Skeletal muscle satellite cell (primary cell): ENCODE measurements around the gene GMNN.

Experiments used
- H3K27me3 ChIP-seq: 2 replicates; pipeline ENCODE4 v1.7.0; 2013; ENCODE audit warnings: low read length; ENCODE audit not compliant: control insufficient read depth, insufficient read depth
- H3K36me3 ChIP-seq: 2 replicates; pipeline ENCODE4 v1.7.0; 2013; ENCODE audit warnings: mild to moderate bottlenecking, control low read depth, low read length; ENCODE audit not compliant: insufficient read depth
- H3K4me1 ChIP-seq: 2 replicates; pipeline ENCODE4 v1.7.0; 2013; ENCODE audit warnings: low read length; ENCODE audit not compliant: control insufficient read depth, insufficient read depth
- H3K4me2 ChIP-seq: 2 replicates; pipeline ENCODE4 v1.7.0; 2013; ENCODE audit warnings: mild to moderate bottlenecking, low read length
- H3K4me3 ChIP-seq: 2 replicates; pipeline ENCODE4 v1.7.0; 2013; ENCODE audit warnings: low read length
- H3K9ac ChIP-seq: 2 replicates; pipeline ENCODE4 v1.7.0; 2013; ENCODE audit warnings: mild to moderate bottlenecking, low read depth, low read length, moderate library complexity
- H3K9me3 ChIP-seq: replicated peaks from 2 replicates; pipeline ENCODE4 v1.7.0; 2013; ENCODE audit warnings: mild to moderate bottlenecking, control low read depth, low read length

Gene GMNN

DNA sequence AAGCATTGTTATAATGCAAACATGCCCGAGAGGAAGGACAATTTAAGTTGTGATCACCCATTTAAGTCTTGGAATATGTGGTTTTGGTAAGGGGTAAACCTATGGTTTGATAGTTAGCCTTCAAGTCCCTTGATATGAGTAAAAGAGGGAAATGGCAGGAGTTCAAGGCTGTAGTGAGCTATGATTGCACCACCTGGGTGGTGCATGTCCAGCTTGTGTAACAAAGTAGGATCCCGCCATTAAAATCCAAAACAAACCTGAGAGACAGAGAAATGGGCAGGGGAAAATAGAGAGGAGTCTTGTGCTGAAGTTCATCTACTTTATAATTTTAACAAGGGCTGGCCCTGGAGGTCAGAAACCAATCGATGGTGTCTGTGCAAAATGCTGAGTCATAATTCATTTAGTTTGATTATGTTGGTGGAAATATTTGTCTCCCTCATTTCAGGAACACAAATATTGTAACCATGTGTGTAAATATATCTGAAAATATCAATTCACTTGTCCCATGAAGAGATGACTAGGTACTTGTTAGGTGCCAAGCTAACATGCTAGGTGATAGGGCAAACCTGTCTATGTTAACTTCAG is 47.2 kb downstream of the GMNN start:
- Histone ChIP-seq H3K36me3 (no peaks in the 10 kb centered on the region), H3K9ac (no peak overlapping the region), H3K9me3 (no peaks in the 10 kb centered on the region), H3K4me1 (peaks cover 3% of the 10 kb centered on the region), H3K27me3 (no peaks in the 10 kb centered on the region), H3K4me3 (no peak overlapping the region), H3K4me2 (no peak overlapping the region)

DNA sequence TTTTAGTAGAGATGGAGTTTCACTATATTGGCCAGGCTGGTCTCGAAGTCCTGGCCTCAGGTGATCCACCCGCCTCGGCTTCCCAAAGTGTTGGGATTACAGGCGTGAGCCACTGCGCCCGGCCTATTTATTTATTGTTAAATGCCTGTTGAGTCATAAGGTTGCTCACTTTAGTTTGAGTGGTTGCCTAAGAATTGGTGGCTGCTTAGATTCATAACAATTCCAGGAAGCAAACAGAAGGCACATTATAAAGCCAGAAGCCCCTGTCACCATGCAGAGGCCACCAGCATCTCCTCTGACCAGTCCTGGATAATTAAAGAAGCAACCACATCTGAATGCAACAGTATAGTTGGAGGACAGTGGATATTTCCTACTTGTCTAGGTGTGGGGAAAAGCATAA is 48.0 kb downstream of the GMNN start:
- Histone ChIP-seq H3K36me3 (no peaks in the 10 kb centered on the region), H3K4me3 (no peak overlapping the region), H3K4me1 (peaks cover 3% of the 10 kb centered on the region), H3K9me3 (no peaks in the 10 kb centered on the region), H3K27me3 (no peaks in the 10 kb centered on the region), H3K9ac (no peak overlapping the region), H3K4me2 (no peak overlapping the region)

DNA sequence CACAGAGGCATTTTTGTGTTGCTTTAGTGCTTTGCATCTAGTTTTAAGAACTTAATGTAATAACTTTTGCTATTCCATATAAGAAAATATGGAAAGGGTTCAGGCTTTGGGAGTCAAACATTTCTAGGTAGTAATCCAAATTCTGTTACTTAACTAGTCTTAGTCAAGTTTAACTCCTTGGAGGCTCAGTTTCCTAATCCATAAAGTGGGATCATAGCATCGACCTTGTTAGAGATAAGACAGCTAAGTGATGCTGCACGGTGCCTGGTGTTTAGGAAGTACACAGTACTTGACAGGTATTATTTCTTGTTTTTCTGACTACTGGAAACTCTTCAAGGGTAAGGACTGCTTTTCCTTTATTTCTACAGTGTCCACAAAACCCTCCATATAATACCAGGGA is 48.4 kb downstream of the GMNN start:
- no peaks in the 10 kb centered on the region for H3K27me3 ChIP-seq
- no peaks in the 10 kb centered on the region for H3K36me3 ChIP-seq
- H3K4me1 ChIP-seq = peaks cover 3% of the 10 kb centered on the region
- no peak overlapping the region for H3K9ac ChIP-seq
- H3K4me3 ChIP-seq = no peak overlapping the region
- H3K4me2 ChIP-seq = no peak overlapping the region
- no peaks in the 10 kb centered on the region for H3K9me3 ChIP-seq

DNA sequence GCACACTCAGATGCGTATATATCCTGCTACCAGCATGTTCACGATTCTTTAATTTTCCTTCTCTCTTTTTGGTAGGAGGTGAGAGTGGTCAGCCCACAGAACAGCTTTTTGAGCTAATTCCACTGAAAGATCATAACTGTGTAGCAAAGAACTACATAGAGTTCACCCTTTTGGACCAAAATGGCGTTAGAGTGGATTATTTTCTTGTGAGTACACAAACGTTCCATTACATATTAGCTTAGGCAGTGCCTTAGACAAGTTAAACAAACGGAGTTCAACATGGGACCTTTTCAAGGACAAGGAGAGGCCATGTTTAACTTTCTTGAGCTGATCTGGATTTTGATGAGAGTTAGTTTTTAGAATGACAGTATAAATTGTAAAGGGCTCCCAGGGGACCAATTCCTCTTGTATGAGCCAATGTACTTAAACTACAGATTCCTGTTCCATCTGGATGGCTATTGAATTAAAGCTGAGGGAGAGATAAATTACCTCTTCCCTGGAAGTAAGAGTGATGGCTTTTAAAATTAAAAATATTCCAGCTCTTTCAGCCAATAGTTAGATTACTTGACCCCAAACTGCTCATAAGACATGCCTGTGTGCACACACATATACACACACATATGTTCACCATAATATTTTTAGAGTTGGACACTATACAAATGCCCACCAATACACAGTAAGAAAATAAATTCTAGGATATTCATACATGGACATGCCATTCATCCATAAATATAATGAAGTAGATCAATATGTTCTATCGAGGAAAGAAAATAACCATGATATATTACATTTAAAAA is 49.6 kb downstream of the GMNN start:
- Histone ChIP-seq H3K9me3 (no peaks in the 10 kb centered on the region), H3K36me3 (no peaks in the 10 kb centered on the region), H3K4me2 (no peak overlapping the region), H3K4me1 (peaks cover 3% of the 10 kb centered on the region), H3K4me3 (no peak overlapping the region), H3K27me3 (no peaks in the 10 kb centered on the region), H3K9ac (no peak overlapping the region)

DNA sequence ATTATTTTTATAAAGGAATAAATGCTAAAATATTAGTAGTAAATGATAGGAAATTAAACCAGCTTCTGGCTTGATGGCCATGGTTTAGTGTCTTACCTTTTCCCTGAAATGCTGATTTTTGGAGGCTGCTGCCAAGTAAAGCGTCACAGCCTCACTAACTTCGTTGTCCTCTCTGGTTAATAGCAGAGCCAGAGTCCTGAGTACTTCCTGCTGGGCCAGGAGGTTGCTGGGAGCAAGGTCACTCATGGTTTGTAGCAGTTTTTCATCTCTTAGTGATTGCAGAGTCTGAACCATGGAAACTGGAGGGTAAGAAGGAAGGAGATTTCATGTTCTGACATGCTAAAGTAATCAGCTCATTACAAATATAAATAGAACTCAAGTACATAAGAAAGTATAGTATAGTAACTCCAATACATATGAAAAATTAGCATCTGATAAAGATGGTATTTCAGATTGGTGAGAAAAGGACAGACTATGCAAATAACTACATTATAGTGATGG is 50.4 kb downstream of the GMNN start:
- no peak overlapping the region for H3K4me3 ChIP-seq
- H3K9ac ChIP-seq = no peak overlapping the region
- no peaks in the 10 kb centered on the region for H3K9me3 ChIP-seq
- peaks cover 3% of the 10 kb centered on the region for H3K4me1 ChIP-seq
- no peaks in the 10 kb centered on the region for H3K27me3 ChIP-seq
- no peak overlapping the region for H3K4me2 ChIP-seq
- no peaks in the 10 kb centered on the region for H3K36me3 ChIP-seq

DNA sequence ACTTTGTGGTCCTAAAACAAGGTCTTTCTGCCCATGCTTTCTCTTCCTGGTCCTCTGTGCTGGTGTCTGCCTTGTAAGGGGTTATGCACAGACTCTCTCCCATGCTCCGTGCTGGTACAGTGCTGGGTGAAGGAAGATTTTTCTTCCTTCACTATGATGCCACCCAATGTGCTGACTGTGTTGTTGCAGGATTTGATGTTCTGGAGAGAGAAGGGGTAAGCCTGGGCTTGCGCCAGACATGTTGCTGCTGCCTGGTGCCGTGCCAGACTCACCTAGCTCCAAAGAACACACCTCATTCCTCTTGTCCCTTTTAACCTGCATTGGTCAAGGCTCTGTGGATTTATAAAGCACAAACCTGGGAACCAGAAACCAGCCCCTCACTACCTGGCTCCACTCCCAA is 52.4 kb downstream of the GMNN start:
- Histone ChIP-seq H3K27me3 (no peaks in the 10 kb centered on the region), H3K4me1 (peaks cover 13% of the 10 kb centered on the region), H3K4me3 (no peak overlapping the region), H3K9ac (no peak overlapping the region), H3K9me3 (no peaks in the 10 kb centered on the region), H3K36me3 (no peaks in the 10 kb centered on the region), H3K4me2 (no peak overlapping the region)

DNA sequence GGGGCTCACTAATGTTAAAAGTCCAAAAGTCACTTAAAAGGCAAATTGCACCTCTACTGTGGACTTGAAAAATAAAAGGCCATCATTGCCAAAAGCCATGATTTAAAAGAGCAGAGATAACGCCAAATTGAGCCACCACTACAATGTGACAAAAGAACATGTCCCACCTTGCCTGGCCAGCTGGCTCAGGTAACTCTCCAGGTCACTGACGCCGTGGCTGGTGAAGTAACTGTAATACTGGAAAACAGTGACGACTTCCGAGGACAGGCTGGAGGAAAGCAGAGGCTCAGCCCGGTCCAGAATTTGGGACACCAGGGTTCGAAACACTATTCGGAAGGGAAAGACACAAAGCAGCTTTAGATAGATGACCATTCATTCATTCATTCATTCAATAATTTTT is 53.2 kb downstream of the GMNN start:
- H3K4me1 ChIP-seq = peaks cover 18% of the 10 kb centered on the region
- H3K27me3 ChIP-seq = no peaks in the 10 kb centered on the region
- no peaks in the 10 kb centered on the region for H3K36me3 ChIP-seq
- no peak overlapping the region for H3K4me2 ChIP-seq
- H3K9me3 ChIP-seq = no peaks in the 10 kb centered on the region
- no peak overlapping the region for H3K9ac ChIP-seq
- H3K4me3 ChIP-seq = no peak overlapping the region

DNA sequence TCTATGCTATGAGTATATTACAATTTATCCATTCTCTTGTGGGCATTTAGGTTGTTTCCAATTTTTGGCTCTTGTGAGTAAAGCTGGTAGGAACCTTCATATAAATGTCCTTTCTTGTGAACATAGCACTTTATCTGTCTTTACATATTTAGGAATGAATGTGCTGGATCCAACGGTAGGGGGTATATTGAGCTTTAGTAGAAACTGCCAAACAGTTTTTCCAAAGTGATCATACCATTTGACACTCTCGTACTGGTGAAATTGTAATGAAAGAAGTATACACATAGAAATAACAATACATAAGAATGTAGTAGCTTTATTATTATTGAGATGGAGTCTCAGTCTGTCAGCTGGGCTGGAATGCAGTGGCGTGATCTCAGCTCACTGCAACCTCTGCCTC is 54.9 kb downstream of the GMNN start:
- Histone ChIP-seq H3K9me3 (no peaks in the 10 kb centered on the region), H3K4me3 (no peak overlapping the region), H3K4me2 (no peak overlapping the region), H3K4me1 (peaks cover 18% of the 10 kb centered on the region), H3K36me3 (no peaks in the 10 kb centered on the region), H3K27me3 (no peaks in the 10 kb centered on the region), H3K9ac (no peak overlapping the region)

DNA sequence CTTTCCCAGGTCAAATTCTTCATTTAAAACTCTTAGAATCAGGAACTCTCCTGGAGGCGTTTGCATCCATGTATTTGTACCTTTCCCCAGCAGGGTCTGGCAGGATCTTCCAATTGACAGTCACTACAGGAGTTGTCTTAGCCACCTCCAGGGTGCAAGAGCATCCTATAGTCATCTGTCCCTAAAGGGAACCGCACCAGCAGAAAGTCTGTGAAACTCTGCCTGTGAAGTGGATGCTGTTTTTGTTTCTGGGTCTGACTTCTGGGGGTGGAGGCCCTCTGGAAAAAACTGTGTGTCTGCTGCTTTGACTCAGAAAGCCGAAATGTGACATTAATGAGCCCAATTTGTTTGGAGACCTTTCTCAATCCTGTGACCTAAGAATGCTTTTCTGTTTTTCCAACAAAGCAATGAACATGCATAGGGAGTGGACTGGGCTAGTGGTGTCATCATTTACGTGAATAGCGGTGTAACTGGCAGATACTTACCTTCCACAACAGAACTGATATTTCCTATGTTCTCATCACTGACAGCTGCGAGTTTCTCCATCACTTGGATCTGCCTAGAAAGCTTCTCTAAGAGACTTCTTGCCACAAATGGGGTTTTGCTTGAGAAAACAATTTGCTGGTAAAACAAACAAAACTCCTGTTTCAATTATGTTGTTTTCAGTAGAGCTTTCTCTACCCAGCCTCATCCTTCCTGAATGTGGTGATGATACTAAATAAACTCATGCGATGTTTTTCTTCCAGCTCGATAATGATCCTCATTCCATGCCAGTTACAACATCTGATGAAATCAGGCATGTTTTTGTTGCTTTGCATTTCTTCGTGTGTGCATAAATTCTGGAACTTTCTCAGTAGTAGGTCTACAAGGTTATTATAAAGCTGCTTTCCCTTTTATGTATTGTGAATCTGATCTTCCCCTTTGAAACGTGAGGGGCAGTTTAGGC is 57.3 kb downstream of the GMNN start:
- no peaks in the 10 kb centered on the region for H3K36me3 ChIP-seq
- no peaks in the 10 kb centered on the region for H3K27me3 ChIP-seq
- peaks cover 18% of the 10 kb centered on the region for H3K4me1 ChIP-seq
- H3K4me2 ChIP-seq = peak overlapping the region; percentile 45
- no peaks in the 10 kb centered on the region for H3K9me3 ChIP-seq
- no peak overlapping the region for H3K9ac ChIP-seq
- no peak overlapping the region for H3K4me3 ChIP-seq

DNA sequence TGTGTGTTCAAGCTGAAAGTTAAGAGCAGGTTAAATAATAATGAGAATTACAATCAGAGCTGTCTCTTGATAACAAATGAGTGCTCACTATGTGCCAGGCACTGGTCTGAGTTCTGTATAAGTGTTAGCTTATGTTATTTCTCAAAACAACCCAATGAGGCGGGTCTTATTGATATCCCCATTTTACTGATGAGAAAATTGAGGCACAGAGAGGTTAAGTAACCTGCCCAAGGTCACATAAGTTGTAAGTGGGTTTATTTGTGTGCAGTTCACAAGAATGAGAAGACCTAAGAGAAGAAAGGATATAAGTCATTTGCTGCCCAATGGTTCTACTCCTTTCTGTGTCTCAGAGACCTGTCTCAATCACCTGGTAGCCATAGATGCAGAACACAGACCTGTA is 58.1 kb downstream of the GMNN start:
- no peaks in the 10 kb centered on the region for H3K36me3 ChIP-seq
- H3K27me3 ChIP-seq = no peaks in the 10 kb centered on the region
- H3K9ac ChIP-seq = no peak overlapping the region

DNA sequence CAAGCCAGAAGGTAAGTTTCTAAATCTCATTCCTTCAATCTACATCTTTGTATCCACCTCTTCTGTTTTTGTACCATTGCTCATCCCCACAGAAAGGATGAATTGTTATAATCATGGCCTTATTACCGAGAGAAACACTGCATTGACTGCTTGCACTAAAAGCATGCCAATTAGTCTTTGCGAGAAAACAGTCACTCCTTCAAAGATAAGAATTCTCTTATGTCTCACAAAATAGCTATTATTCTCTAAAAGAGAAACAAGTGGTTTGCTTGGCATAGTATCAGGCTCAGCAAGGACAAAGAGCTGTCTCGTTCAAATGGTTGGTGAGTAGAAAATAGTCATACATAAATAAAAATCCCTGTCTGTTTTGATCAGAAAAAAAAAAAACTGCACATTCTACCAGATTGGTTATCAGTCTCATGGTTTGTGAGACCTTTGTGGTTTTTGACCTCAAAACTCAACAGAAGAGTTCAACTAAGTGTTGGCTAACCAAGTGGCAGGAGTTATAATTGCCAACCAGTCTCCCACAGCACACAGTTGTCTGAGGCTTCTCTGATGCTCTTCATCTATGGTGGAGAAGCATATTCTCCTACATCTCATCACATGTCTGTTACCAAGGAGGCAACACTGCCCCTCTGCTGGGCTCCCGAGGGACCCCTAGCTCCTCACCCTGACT is 59.1 kb downstream of the GMNN start:
- Histone ChIP-seq H3K4me2 (no peak overlapping the region), H3K4me1 (peaks cover 18% of the 10 kb centered on the region), H3K9ac (no peak overlapping the region), H3K36me3 (no peaks in the 10 kb centered on the region), H3K9me3 (no peaks in the 10 kb centered on the region), H3K27me3 (no peaks in the 10 kb centered on the region), H3K4me3 (no peak overlapping the region)

More for the DNA sequence above, 58.1 kb downstream of the GMNN start:
- Histone ChIP-seq H3K4me1 (peaks cover 18% of the 10 kb centered on the region), H3K4me3 (no peak overlapping the region), H3K9me3 (no peaks in the 10 kb centered on the region), H3K4me2 (peak overlapping the region; percentile 45)
